Liver (tissue), 3 donors: ENCODE data around the gene PLEKHA7.

Experiments
- EGR1 ChIP-seq, 2 donors: IDR thresholded peaks; 2 replicates each; pipeline ENCODE4 v1.6.1; 2016 to 2018; ENCODE audit warnings: antibody characterized with exemption in 2 of 2, low read depth in 2 of 2
- FOXA1 ChIP-seq: IDR thresholded peaks from 2 replicates; pipeline ENCODE4 v1.6.1; 2016; ENCODE audit warnings: antibody characterized with exemption
- HNF4A ChIP-seq, 2 donors: conservative IDR thresholded peaks; 2 replicates each; pipeline ENCODE4 v1.6.1; 2016; ENCODE audit warnings: antibody characterized with exemption in 2 of 2, mild to moderate bottlenecking in 2 of 2
- JUND ChIP-seq, 2 donors: IDR thresholded peaks; 2 replicates each; pipeline ENCODE4 v1.6.1; 2016; ENCODE audit warnings: antibody characterized with exemption in 2 of 2
- RAD21 ChIP-seq, 2 donors: IDR thresholded peaks; 2 replicates each; pipeline ENCODE4 v1.6.1; 2016; ENCODE audit warnings: antibody characterized with exemption in 2 of 2, mild to moderate bottlenecking in 2 of 2
- SP1 ChIP-seq: IDR thresholded peaks from 2 replicates; pipeline ENCODE4 v1.6.1; 2018; ENCODE audit warnings: antibody characterized with exemption, mild to moderate bottlenecking
- YY1 ChIP-seq: IDR thresholded peaks from 2 replicates; pipeline ENCODE4 v1.6.1; 2016; ENCODE audit warnings: antibody characterized with exemption, mild to moderate bottlenecking
- TF ChIP-seq, protein P1 (sequence below): fragments of 150-350 bp; IDR thresholded peaks from 2 replicates; pipeline ENCODE4 v1.5.1; 2017; ENCODE audit warnings: improper control_type of control experiment, low read depth, low read length; ENCODE audit not compliant: missing input control
- TF ChIP-seq, protein P2 (sequence below): IDR thresholded peaks from 2 replicates; pipeline ENCODE4 v1.6.1; 2016; ENCODE audit warnings: antibody characterized with exemption
- TF ChIP-seq, protein P3 (sequence below): IDR thresholded peaks from 2 replicates; pipeline ENCODE4 v1.6.1; 2016; ENCODE audit warnings: antibody characterized with exemption
- donor health status: healthy.
- donor health status: healthy.

DNA sequence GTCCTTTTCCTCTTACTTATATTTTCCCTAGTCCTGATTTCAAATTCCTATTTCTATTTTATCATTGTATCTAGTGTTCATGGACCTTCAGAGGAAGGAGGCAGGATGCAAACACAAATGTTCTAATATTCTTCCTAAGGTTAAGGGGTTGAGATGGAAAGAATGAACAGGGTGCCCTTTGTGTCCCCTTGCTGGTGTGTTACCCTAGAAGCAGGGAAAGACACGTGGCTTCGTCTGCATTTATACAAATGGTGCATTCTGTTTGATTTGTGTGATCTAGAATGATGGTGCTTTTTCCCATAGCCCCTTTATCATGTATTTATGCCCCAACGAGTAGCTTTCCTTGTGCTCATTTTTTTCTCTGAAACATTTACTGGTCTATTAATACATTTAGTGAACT is 76.2 kb downstream of the PLEKHA7 start:
- TF ChIP-seq YY1 (no peak), FOXA1 (no peak), JUND (IDR thresholded peaks at IDR 0.05) (no peak), RAD21 (IDR thresholded peaks at IDR 0.05) (no peak), HNF4A (conservative IDR thresholded peaks at IDR 0.05) (no peak), EGR1 (IDR thresholded peaks at IDR 0.05; ENCODE audit: low read depth in 2 of 2) (no peak), SP1 (no peak)
- TF ChIP-seq, protein P1, sequence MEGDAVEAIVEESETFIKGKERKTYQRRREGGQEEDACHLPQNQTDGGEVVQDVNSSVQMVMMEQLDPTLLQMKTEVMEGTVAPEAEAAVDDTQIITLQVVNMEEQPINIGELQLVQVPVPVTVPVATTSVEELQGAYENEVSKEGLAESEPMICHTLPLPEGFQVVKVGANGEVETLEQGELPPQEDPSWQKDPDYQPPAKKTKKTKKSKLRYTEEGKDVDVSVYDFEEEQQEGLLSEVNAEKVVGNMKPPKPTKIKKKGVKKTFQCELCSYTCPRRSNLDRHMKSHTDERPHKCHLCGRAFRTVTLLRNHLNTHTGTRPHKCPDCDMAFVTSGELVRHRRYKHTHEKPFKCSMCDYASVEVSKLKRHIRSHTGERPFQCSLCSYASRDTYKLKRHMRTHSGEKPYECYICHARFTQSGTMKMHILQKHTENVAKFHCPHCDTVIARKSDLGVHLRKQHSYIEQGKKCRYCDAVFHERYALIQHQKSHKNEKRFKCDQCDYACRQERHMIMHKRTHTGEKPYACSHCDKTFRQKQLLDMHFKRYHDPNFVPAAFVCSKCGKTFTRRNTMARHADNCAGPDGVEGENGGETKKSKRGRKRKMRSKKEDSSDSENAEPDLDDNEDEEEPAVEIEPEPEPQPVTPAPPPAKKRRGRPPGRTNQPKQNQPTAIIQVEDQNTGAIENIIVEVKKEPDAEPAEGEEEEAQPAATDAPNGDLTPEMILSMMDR = no peak
- TF ChIP-seq, protein P2, sequence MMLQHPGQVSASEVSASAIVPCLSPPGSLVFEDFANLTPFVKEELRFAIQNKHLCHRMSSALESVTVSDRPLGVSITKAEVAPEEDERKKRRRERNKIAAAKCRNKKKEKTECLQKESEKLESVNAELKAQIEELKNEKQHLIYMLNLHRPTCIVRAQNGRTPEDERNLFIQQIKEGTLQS = no peak
- TF ChIP-seq, protein P3, sequence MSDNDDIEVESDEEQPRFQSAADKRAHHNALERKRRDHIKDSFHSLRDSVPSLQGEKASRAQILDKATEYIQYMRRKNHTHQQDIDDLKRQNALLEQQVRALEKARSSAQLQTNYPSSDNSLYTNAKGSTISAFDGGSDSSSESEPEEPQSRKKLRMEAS = no peak
